DND-41 (cell line): ENCODE results near the gene USP7.
A peak's percentile ranks its signal among the peaks of the same experiment; 100 is the strongest.

Source experiments
- ATAC-seq: fragments of 200-7000 bp; cut with Tn5 transposase; 3 replicates; pipeline ENCODE4 v1.9.1; 2021; ENCODE audit warnings: low read depth; ENCODE audit not compliant: insufficient read depth
- DNase-seq: peaks from one replicate; pipeline ENCODE4 v3.0.0-alpha.2; 2020
- H2AFZ ChIP-seq: 2 replicates; pipeline ENCODE4 v1.6.0; 2012; ENCODE audit warnings: low read depth, low read length
- H3K27ac ChIP-seq: 2 replicates; pipeline ENCODE4 v1.5.1; 2012; ENCODE audit warnings: low read length, inconsistent platforms
- H3K27me3 ChIP-seq: fragments of 200-600 bp; sonication (generic); 2 replicates; pipeline ENCODE4 v1.6.0; 2012; ENCODE audit warnings: low read length, mild to moderate bottlenecking, inconsistent platforms; ENCODE audit not compliant: insufficient read depth, poor library complexity
- H3K36me3 ChIP-seq: 2 replicates; pipeline ENCODE4 v1.5.1; 2012; ENCODE audit warnings: low read length, inconsistent platforms; ENCODE audit not compliant: insufficient read depth
- H3K4me1 ChIP-seq: 2 replicates; pipeline ENCODE4 v1.5.1; 2012; ENCODE audit warnings: mild to moderate bottlenecking, low read length; ENCODE audit not compliant: insufficient read depth
- H3K4me2 ChIP-seq: 2 replicates; pipeline ENCODE4 v1.6.0; 2012; ENCODE audit warnings: mild to moderate bottlenecking, moderate library complexity, low read length, inconsistent platforms; ENCODE audit not compliant: insufficient read depth
- H3K4me3 ChIP-seq, 2 experiments: fragments of 200-600 bp in 1 of 2; shearing (Covaris generic) in 1 of 2; 2 replicates each; pipeline ENCODE4 v1.5.1; 2012 to 2016; ENCODE audit warnings: inconsistent platforms in 2 of 2, low read length in 2 of 2, mild to moderate bottlenecking in 2 of 2, low read depth in 1 of 2, moderate library complexity in 1 of 2
- H3K79me2 ChIP-seq: 2 replicates; pipeline ENCODE4 v1.6.0; 2012; ENCODE audit warnings: low read length, inconsistent platforms; ENCODE audit not compliant: insufficient read depth
- H3K9ac ChIP-seq: 2 replicates; pipeline ENCODE4 v1.6.0; 2012; ENCODE audit warnings: low read depth, mild to moderate bottlenecking, inconsistent platforms, low read length, moderate library complexity
- H3K9me3 ChIP-seq: 2 replicates; pipeline ENCODE4 v1.5.1; 2012; ENCODE audit warnings: low read length, moderate library complexity, mild to moderate bottlenecking, inconsistent platforms; ENCODE audit not compliant: insufficient read depth, severe bottlenecking
- H4K20me1 ChIP-seq: 2 replicates; pipeline ENCODE4 v1.6.0; 2012; ENCODE audit warnings: low read length; ENCODE audit not compliant: insufficient read depth
- CTCF ChIP-seq: IDR thresholded peaks from 2 replicates; pipeline ENCODE4 v1.5.1; 2012; ENCODE audit warnings: borderline replicate concordance, low read length, moderate library complexity, mild to moderate bottlenecking; ENCODE audit not compliant: poor library complexity, severe bottlenecking; ENCODE audit errors: extremely low read depth
- EZH2 ChIP-seq: IDR thresholded peaks from 3 replicates; pipeline ENCODE4 v1.6.1; 2012; ENCODE audit warnings: borderline replicate concordance, low read depth, mild to moderate bottlenecking, moderate library complexity, low read length, inconsistent platforms; ENCODE audit not compliant: severe bottlenecking

USP7 gene

GRCh38 chr16:8998108-8998507, 34.4 kb upstream of the USP7 start:
- Histone ChIP-seq H3K79me2 (no peaks in the 10 kb centered on the region), H3K36me3 (no peaks in the 10 kb centered on the region), H3K9ac (no peak overlapping the region)

GRCh38 chr16:8996891-8997290, 33.2 kb upstream of the USP7 start:
- no peak overlapping the region for H2AFZ ChIP-seq
- H3K27me3 ChIP-seq, result no peaks in the 10 kb centered on the region
- no peaks in the 10 kb centered on the region for H4K20me1 ChIP-seq
- ATAC-seq (peak; percentile 66; the same call in 2 of the 3 replicates), DNase-seq (peak; percentile 13)
- no peaks in the 10 kb centered on the region for H3K4me1 ChIP-seq
- no peaks in the 10 kb centered on the region for H3K9me3 ChIP-seq
- no peak overlapping the region for H3K4me2 ChIP-seq
- H3K79me2 ChIP-seq, result no peaks in the 10 kb centered on the region
- no peak overlapping the region for H3K9ac ChIP-seq
- H3K4me3 ChIP-seq, result no peak overlapping the region
- no peak for TF ChIP-seq CTCF
- no peak for TF ChIP-seq EZH2
- no peak overlapping the region for H3K27ac ChIP-seq
- no peaks in the 10 kb centered on the region for H3K36me3 ChIP-seq

More at GRCh38 chr16:8998108-8998507, 34.4 kb upstream of the USP7 start:
- no peak for ATAC-seq
- H3K4me2 ChIP-seq, result no peak overlapping the region
- H4K20me1 ChIP-seq, result no peaks in the 10 kb centered on the region
- no peak overlapping the region for H2AFZ ChIP-seq
- no peak for TF ChIP-seq CTCF
- TF ChIP-seq EZH2, result no peak
- H3K9me3 ChIP-seq, result no peaks in the 10 kb centered on the region
- no peaks in the 10 kb centered on the region for H3K27me3 ChIP-seq
- no peak overlapping the region for H3K27ac ChIP-seq
- no peak overlapping the region for H3K4me3 ChIP-seq
- H3K4me1 ChIP-seq, result no peaks in the 10 kb centered on the region
- no peak for DNase-seq

GRCh38 chr16:8990445-8990844, 26.7 kb upstream of the USP7 start:
- Histone ChIP-seq H3K9ac (no peak overlapping the region), H3K4me2 (no peak overlapping the region), H3K9me3 (no peaks in the 10 kb centered on the region), H3K27ac (no peak overlapping the region), H3K79me2 (no peaks in the 10 kb centered on the region), H3K27me3 (no peaks in the 10 kb centered on the region), H2AFZ (no peak overlapping the region), H3K4me3 (no peak overlapping the region), H4K20me1 (no peaks in the 10 kb centered on the region), H3K4me1 (no peaks in the 10 kb centered on the region), H3K36me3 (no peaks in the 10 kb centered on the region)
- TF ChIP-seq EZH2 (no peak), CTCF (no peak)
- DNase-seq, result no peak
- no peak for ATAC-seq

- H3K4me2 ChIP-seq, result no peak overlapping the region
- H3K79me2 ChIP-seq, result no peaks in the 10 kb centered on the region
- DNase-seq (no peak), ATAC-seq (no peak)
- no peak overlapping the region for H3K9ac ChIP-seq
- H3K4me3 ChIP-seq, result no peak overlapping the region
- TF ChIP-seq EZH2, result no peak
- no peak for TF ChIP-seq CTCF
- H3K4me1 ChIP-seq, result no peaks in the 10 kb centered on the region
- no peaks in the 10 kb centered on the region for H4K20me1 ChIP-seq
- H3K27ac ChIP-seq, result no peak overlapping the region
- H2AFZ ChIP-seq, result no peak overlapping the region
- H3K9me3 ChIP-seq, result no peaks in the 10 kb centered on the region
- H3K36me3 ChIP-seq, result no peaks in the 10 kb centered on the region
- no peaks in the 10 kb centered on the region for H3K27me3 ChIP-seq
Observed at GRCh38 chr16:8989099-8989878, 25.6 kb upstream of the USP7 start.
